Panc1 (cell line): ENCODE measurements around the gene SLFN12L.

Source experiments
- CTCF ChIP-seq: fragments of 450-650 bp; IDR thresholded peaks from 2 replicates; pipeline ENCODE4 v1.5.1; 2017; ENCODE audit warnings: mild to moderate bottlenecking
- POLR2AphosphoS5 ChIP-seq: IDR thresholded peaks from 2 replicates; pipeline ENCODE4 v1.6.1; 2012; ENCODE audit warnings: mild to moderate bottlenecking, low read depth, low read length, moderate library complexity
- TCF7L2 ChIP-seq: IDR thresholded peaks from 2 replicates; pipeline ENCODE4 v1.6.1; 2011; ENCODE audit warnings: mild to moderate bottlenecking, low read depth, low read length, inconsistent platforms

GRCh38 chr17:35566968-35567367, 29.5 kb upstream of the SLFN12L start:
- TF ChIP-seq CTCF (no peak), TCF7L2 (no peak), POLR2AphosphoS5 (no peak)
